Measurements from ENCODE around the gene GXYLT2.

GXYLT2 gene

GRCh38 chr3:72960812-72961518 is 73.1 kb downstream of the GXYLT2 start:
- TF ChIP-seq CTCF (IDR thresholded peaks at IDR 0.05; ENCODE audit: control insufficient read depth, extremely low read depth, insufficient read depth): no peak
- no peak overlapping the region for H3K4me3 ChIP-seq (ENCODE audit: low read depth, low read length)
- peak; percentile 56 for DNase-seq (ENCODE audit: low read depth)

GRCh38 chr3:72961752-72962151 is 73.9 kb downstream of the GXYLT2 start:
- TF ChIP-seq CTCF (IDR thresholded peaks at IDR 0.05; ENCODE audit: control insufficient read depth, extremely low read depth, insufficient read depth): no peak
- H3K4me3 ChIP-seq (ENCODE audit: low read depth, low read length): no peak overlapping the region
- DNase-seq (ENCODE audit: low read depth): no peak

- DNase-seq (ENCODE audit: low read depth): no peak
- no peak overlapping the region for H3K4me3 ChIP-seq (ENCODE audit: low read depth, low read length)
- TF ChIP-seq CTCF (IDR thresholded peaks at IDR 0.05; ENCODE audit: control insufficient read depth, extremely low read depth, insufficient read depth): no peak
Measured at GRCh38 chr3:72962317-72962716, 74.5 kb downstream of the GXYLT2 start.

GRCh38 chr3:72964633-72965032 is 76.8 kb downstream of the GXYLT2 start:
- no peak for DNase-seq (ENCODE audit: low read depth)
- H3K4me3 ChIP-seq (ENCODE audit: low read depth, low read length): no peak overlapping the region
- TF ChIP-seq CTCF (IDR thresholded peaks at IDR 0.05; ENCODE audit: control insufficient read depth, extremely low read depth, insufficient read depth): no peak

- no peak overlapping the region for H3K4me3 ChIP-seq (ENCODE audit: low read depth, low read length)
- no peak for TF ChIP-seq CTCF (IDR thresholded peaks at IDR 0.05; ENCODE audit: control insufficient read depth, extremely low read depth, insufficient read depth)
- DNase-seq (ENCODE audit: low read depth): no peak
Measured at GRCh38 chr3:72968266-72968664, 80.4 kb downstream of the GXYLT2 start.

GRCh38 chr3:72969766-72970165 is 81.9 kb downstream of the GXYLT2 start:
- DNase-seq (ENCODE audit: low read depth): no peak
- no peak for TF ChIP-seq CTCF (IDR thresholded peaks at IDR 0.05; ENCODE audit: control insufficient read depth, extremely low read depth, insufficient read depth)

GRCh38 chr3:72970942-72971341 is 83.1 kb downstream of the GXYLT2 start:
- no peak overlapping the region for H3K4me3 ChIP-seq (ENCODE audit: low read depth, low read length)
- no peak for TF ChIP-seq CTCF (IDR thresholded peaks at IDR 0.05; ENCODE audit: control insufficient read depth, extremely low read depth, insufficient read depth)
- no peak for DNase-seq (ENCODE audit: low read depth)

More at GRCh38 chr3:72969766-72970165, 81.9 kb downstream of the GXYLT2 start:
- no peak overlapping the region for H3K4me3 ChIP-seq (ENCODE audit: low read depth, low read length)

All from LNCaP clone FGC (cell line).